Activated CD8-positive, alpha-beta memory T cell treated with anti-CD3 and anti-CD28 coated beads for 24 hours (primary cell): ENCODE results near the gene MAP3K1.

Source experiments
- DNase-seq: peaks from one replicate; pipeline ENCODE4 v3.0.0-alpha.2; 2020

Gene MAP3K1

GRCh38 chr5:56910210-56910965 lies 95.0 kb downstream of the MAP3K1 start:
- no peak for DNase-seq

GRCh38 chr5:56913766-56914165 lies 98.4 kb downstream of the MAP3K1 start:
- DNase-seq = no peak

- DNase-seq = no peak
Measured at GRCh38 chr5:56914678-56915077, 99.3 kb downstream of the MAP3K1 start.

GRCh38 chr5:56917534-56917933 lies 102.2 kb downstream of the MAP3K1 start:
- no peak for DNase-seq

GRCh38 chr5:56918054-56918453 lies 102.7 kb downstream of the MAP3K1 start:
- DNase-seq = no peak

GRCh38 chr5:56919942-56920662 lies 104.8 kb downstream of the MAP3K1 start:
- DNase-seq = no peak

- no peak for DNase-seq
Measured at GRCh38 chr5:56922922-56923321, 107.6 kb downstream of the MAP3K1 start.

- DNase-seq = no peak
Measured at GRCh38 chr5:56934325-56934724, 119.0 kb downstream of the MAP3K1 start.

- DNase-seq = no peak
Measured at GRCh38 chr5:56938858-56939257, 123.5 kb downstream of the MAP3K1 start.

GRCh38 chr5:56941981-56942380 lies 126.6 kb downstream of the MAP3K1 start:
- no peak for DNase-seq
